Thyroid gland (tissue), 4 donors: Measurements from ENCODE around the gene NR3C1. TPM values are rescaled to one million over a fixed set of nuclear protein-coding genes. Genes with fewer than 3 reads are reported as not detected.

ENCODE experiments used
- DNase-seq, 2 donors: peaks; one replicate each; pipeline ENCODE4 v3.0.0-alpha.2; 2019
- H3K27ac ChIP-seq, 3 donors: fragments of 200-600 bp; sonication (generic); 1 replicate in 2 of 3; 2 replicates in 1 of 3; pipeline ENCODE4 v1.5.1; 2016 to 2019; ENCODE audit warnings: mild to moderate bottlenecking in 1 of 3, moderate library complexity in 1 of 3
- H3K27me3 ChIP-seq: fragments of 200-600 bp; sonication (generic); one replicate; pipeline ENCODE4 v1.5.1; 2019
- H3K36me3 ChIP-seq, 2 donors: fragments of 200-600 bp; sonication (generic); one replicate each; pipeline ENCODE4 v1.5.1; 2016 to 2019
- H3K4me1 ChIP-seq, 2 donors: fragments of 200-600 bp; sonication (generic); one replicate each; pipeline ENCODE4 v1.5.1; 2017 to 2019
- H3K4me3 ChIP-seq, 3 donors: fragments of 200-600 bp; sonication (generic); replicated peaks in 1 of 3; 1 replicate in 2 of 3; 2 replicates in 1 of 3; pipeline ENCODE4 v1.5.1; 2016; ENCODE audit warnings: mild to moderate bottlenecking in 1 of 3
- H3K9me3 ChIP-seq: fragments of 200-600 bp; sonication (generic); one replicate; pipeline ENCODE4 v1.5.1; 2017
- CTCF ChIP-seq, 6 experiments: fragments of 200-600 bp in 3 of 6; fragments of 450-650 bp in 3 of 6; sonication (generic) in 3 of 6; IDR thresholded peaks; one replicate each; pipeline ENCODE4 v1.5.1; 2016 to 2019; ENCODE audit warnings: antibody characterized with exemption in 6 of 6, mild to moderate bottlenecking in 2 of 6, inconsistent platforms in 1 of 6, moderate library complexity in 1 of 6
- POLR2A ChIP-seq, 2 donors: fragments of 450-650 bp; IDR thresholded peaks; one replicate each; pipeline ENCODE4 v1.6.1; 2017; ENCODE audit warnings: antibody characterized with exemption in 2 of 2, mild to moderate bottlenecking in 2 of 2, moderate library complexity in 1 of 2
- WGBS, 2 donors: methylation state at CpG; one replicate each; pipeline ENCODE4 v1.1.5; 2017; 5-methylcytosine and 5-hydroxymethylcytosine counted together
- intact Hi-C: fragments of 100-400 bp; cut with DNase I; formaldehyde crosslinking; loops from one replicate; pipeline ENCODE4 v1.15.1; 2023
- total RNA-seq, 4 donors: library from RNA; depleted of rRNA; stranded (reverse); fragments of >200 nt; gene quantifications; one replicate each; pipeline ENCODE4 v1.2.3, GENCODE V29; 2016

Gene NR3C1
- total RNA-seq, 4 donors from 2014 or later: 59.4 to 67.7 (median 65.3) TPM

GRCh38 chr5:143311428-143311827 lies 92.1 kb downstream of the NR3C1 start:
- H3K27me3 ChIP-seq: no peaks in the 10 kb centered on the region
- DNase-seq: no peak
- peaks cover 9 to 17% of the 10 kb centered on the region in 2 donors for H3K36me3 ChIP-seq
- H3K9me3 ChIP-seq: no peaks in the 10 kb centered on the region
- WGBS, 2 donors: 88 to 91% methylated on average over 5 of the region's 5 CpGs
- intact Hi-C loops: no loop called here
- no peak overlapping the region for H3K4me3 ChIP-seq
- H3K4me1 ChIP-seq: peaks cover 17 to 24% of the 10 kb centered on the region in 2 donors
- no peak overlapping the region for H3K27ac ChIP-seq
- no peak for TF ChIP-seq CTCF (IDR thresholded peaks at IDR 0.05)
- no peak for TF ChIP-seq POLR2A (IDR thresholded peaks at IDR 0.05)

GRCh38 chr5:143309661-143310431 lies 93.6 kb downstream of the NR3C1 start:
- intact Hi-C loops: no loop called here
- no peak overlapping the region for H3K4me3 ChIP-seq
- 95 to 96% methylated on average over 7 of the region's 7 CpGs for WGBS, 2 donors
- TF ChIP-seq CTCF (IDR thresholded peaks at IDR 0.05) (no peak), POLR2A (IDR thresholded peaks at IDR 0.05) (no peak)
- no peak for DNase-seq
- H3K4me1 ChIP-seq: peaks cover 14 to 19% of the 10 kb centered on the region in 2 donors
- no peaks in the 10 kb centered on the region for H3K9me3 ChIP-seq
- H3K27me3 ChIP-seq: no peaks in the 10 kb centered on the region
- peaks cover 9 to 17% of the 10 kb centered on the region in 2 donors for H3K36me3 ChIP-seq
- H3K27ac ChIP-seq: no peak overlapping the region

GRCh38 chr5:143308731-143309130 lies 94.8 kb downstream of the NR3C1 start:
- intact Hi-C loops: no loop called here
- WGBS, 2 donors: 89 to 95% methylated on average over 2 of the region's 2 CpGs
- no peaks in the 10 kb centered on the region for H3K27me3 ChIP-seq
- H3K27ac ChIP-seq: no peak overlapping the region
- H3K4me1 ChIP-seq: peaks cover 3 to 8% of the 10 kb centered on the region in 2 donors
- no peaks in the 10 kb centered on the region for H3K9me3 ChIP-seq
- H3K36me3 ChIP-seq: peaks cover 9 to 17% of the 10 kb centered on the region in 2 donors
- no peak overlapping the region for H3K4me3 ChIP-seq
- TF ChIP-seq POLR2A (IDR thresholded peaks at IDR 0.05): no peak
- no peak for TF ChIP-seq CTCF (IDR thresholded peaks at IDR 0.05)
- DNase-seq: no peak

GRCh38 chr5:143306040-143306439 lies 97.4 kb downstream of the NR3C1 start:
- Histone ChIP-seq H3K9me3 (no peaks in the 10 kb centered on the region), H3K27ac (no peak overlapping the region), H3K4me1 (peaks cover 3% of the 10 kb centered on the region in 2 donors), H3K27me3 (no peaks in the 10 kb centered on the region), H3K36me3 (peaks cover 5 to 9% of the 10 kb centered on the region in 2 donors), H3K4me3 (no peak overlapping the region)
- WGBS, 2 donors: 91 to 92% methylated on average over 2 of the region's 2 CpGs
- intact Hi-C loops: no loop called here
- no peak for TF ChIP-seq CTCF (IDR thresholded peaks at IDR 0.05)
- no peak for TF ChIP-seq POLR2A (IDR thresholded peaks at IDR 0.05)
- no peak for DNase-seq

- no peaks in the 10 kb centered on the region for H3K27me3 ChIP-seq
- 96 to 99% methylated on average over 2 of the region's 2 CpGs for WGBS, 2 donors
- H3K4me1 ChIP-seq: peaks cover 3% of the 10 kb centered on the region in 2 donors
- H3K27ac ChIP-seq: no peak overlapping the region
- peaks cover 9% of the 10 kb centered on the region in 2 donors for H3K36me3 ChIP-seq
- intact Hi-C loops: no loop called here
- TF ChIP-seq POLR2A (IDR thresholded peaks at IDR 0.05): no peak
- no peak for TF ChIP-seq CTCF (IDR thresholded peaks at IDR 0.05)
- no peak overlapping the region for H3K4me3 ChIP-seq
- DNase-seq: no peak
- no peaks in the 10 kb centered on the region for H3K9me3 ChIP-seq
These were observed 98.5 kb downstream of the NR3C1 start for GRCh38 chr5:143304836-143305475.
